ENCODE data around the gene CTNNA2. TPM values are rescaled to one million over a fixed set of nuclear protein-coding genes. Genes with fewer than 3 reads are reported as not detected.

CTNNA2 gene
- total and polyA plus RNA-seq, 9 of the 15 experiments (the other 6 are each of a cell fraction or from before 2014, with no cell fraction given), result 0.03 to 0.40 (median 0.15) TPM

DNA sequence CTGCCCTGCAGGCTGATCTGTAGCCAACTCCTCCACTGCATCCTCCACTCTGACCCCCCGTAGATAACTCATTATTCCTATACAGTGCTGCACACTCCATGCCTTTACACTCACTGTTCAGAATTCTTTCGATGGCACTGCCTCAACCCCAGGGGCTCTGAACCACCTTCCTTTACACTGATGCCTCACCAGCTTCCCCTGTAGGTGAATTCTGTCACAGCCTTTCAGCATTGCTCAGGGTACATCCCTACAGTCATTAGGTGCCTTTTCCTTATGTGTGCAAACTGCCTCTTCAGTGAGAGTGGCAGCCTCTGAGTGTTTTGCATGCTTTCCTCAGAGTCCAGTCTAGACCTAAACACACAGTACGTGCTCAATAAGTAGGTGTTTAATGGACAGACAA is 472.3 kb downstream of the CTNNA2 start (continued):
- TF ChIP-seq, protein P1, sequence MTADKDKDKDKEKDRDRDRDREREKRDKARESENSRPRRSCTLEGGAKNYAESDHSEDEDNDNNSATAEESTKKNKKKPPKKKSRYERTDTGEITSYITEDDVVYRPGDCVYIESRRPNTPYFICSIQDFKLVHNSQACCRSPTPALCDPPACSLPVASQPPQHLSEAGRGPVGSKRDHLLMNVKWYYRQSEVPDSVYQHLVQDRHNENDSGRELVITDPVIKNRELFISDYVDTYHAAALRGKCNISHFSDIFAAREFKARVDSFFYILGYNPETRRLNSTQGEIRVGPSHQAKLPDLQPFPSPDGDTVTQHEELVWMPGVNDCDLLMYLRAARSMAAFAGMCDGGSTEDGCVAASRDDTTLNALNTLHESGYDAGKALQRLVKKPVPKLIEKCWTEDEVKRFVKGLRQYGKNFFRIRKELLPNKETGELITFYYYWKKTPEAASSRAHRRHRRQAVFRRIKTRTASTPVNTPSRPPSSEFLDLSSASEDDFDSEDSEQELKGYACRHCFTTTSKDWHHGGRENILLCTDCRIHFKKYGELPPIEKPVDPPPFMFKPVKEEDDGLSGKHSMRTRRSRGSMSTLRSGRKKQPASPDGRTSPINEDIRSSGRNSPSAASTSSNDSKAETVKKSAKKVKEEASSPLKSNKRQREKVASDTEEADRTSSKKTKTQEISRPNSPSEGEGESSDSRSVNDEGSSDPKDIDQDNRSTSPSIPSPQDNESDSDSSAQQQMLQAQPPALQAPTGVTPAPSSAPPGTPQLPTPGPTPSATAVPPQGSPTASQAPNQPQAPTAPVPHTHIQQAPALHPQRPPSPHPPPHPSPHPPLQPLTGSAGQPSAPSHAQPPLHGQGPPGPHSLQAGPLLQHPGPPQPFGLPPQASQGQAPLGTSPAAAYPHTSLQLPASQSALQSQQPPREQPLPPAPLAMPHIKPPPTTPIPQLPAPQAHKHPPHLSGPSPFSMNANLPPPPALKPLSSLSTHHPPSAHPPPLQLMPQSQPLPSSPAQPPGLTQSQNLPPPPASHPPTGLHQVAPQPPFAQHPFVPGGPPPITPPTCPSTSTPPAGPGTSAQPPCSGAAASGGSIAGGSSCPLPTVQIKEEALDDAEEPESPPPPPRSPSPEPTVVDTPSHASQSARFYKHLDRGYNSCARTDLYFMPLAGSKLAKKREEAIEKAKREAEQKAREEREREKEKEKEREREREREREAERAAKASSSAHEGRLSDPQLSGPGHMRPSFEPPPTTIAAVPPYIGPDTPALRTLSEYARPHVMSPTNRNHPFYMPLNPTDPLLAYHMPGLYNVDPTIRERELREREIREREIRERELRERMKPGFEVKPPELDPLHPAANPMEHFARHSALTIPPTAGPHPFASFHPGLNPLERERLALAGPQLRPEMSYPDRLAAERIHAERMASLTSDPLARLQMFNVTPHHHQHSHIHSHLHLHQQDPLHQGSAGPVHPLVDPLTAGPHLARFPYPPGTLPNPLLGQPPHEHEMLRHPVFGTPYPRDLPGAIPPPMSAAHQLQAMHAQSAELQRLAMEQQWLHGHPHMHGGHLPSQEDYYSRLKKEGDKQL (CRISPR knock-in tag; IDR thresholded peaks at IDR 0.05; ENCODE audit: borderline replicate concordance), result no peak
- TF ChIP-seq KDM5B (IDR thresholded peaks at IDR 0.05; ENCODE audit: insufficient replicate concordance, low read depth, low read length) (no peak), ZNF124 (CRISPR knock-in tag; IDR thresholded peaks at IDR 0.05) (no peak), RFX1 (IDR thresholded peaks at IDR 0.05) (no peak), RNF2 (IDR thresholded peaks at IDR 0.05) (no peak), ZNF324 (CRISPR knock-in tag; IDR thresholded peaks at IDR 0.05) (no peak), PPARD (CRISPR knock-in tag; IDR thresholded peaks at IDR 0.05) (no peak), RFX7 (CRISPR knock-in tag; IDR thresholded peaks at IDR 0.05) (no peak)
- TF ChIP-seq, protein P2, sequence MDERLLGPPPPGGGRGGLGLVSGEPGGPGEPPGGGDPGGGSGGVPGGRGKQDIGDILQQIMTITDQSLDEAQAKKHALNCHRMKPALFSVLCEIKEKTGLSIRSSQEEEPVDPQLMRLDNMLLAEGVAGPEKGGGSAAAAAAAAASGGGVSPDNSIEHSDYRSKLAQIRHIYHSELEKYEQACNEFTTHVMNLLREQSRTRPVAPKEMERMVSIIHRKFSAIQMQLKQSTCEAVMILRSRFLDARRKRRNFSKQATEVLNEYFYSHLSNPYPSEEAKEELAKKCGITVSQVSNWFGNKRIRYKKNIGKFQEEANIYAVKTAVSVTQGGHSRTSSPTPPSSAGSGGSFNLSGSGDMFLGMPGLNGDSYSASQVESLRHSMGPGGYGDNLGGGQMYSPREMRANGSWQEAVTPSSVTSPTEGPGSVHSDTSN (CRISPR knock-in tag; IDR thresholded peaks at IDR 0.05; ENCODE audit: low read depth), result no peak
- TF ChIP-seq, protein P2 (tag; conservative IDR thresholded peaks at IDR 0.05; ENCODE audit: low read depth), result no peak

Measured in K562 (cell line).